Urothelium cell line (cell line): ENCODE results near the gene ACOD1.
A peak's percentile ranks its signal among the peaks of the same experiment; 100 is the strongest.
"Not testable (repeated sequence)": the region's sequence is repeated elsewhere in the genome, so short reads cannot be mapped to it uniquely, and the experiment has no call there.

Experiments used
- DNase-seq: peaks from one replicate; pipeline ENCODE4 v3.0.0; 2011; ENCODE audit warnings: low spot score, mixed read lengths
- FAIRE-seq: peaks from 2 replicates; lab custom pipeline; 2011; peaks lifted over from hg19 to GRCh38; lab: Jason Lieb, UNC

The ACOD1 gene

GRCh38 chr13:76948149-76948548 is at the start of gene ACOD1:
Gene ACOD1 (plus strand): TSS chr13:76948511. CDS start chr13:76948559, 48 bp downstream.
- DNase-seq (no peak), FAIRE-seq (no peak)

GRCh38 chr13:76899066-76899465 is 49.2 kb upstream of the ACOD1 start:
- not testable (repeated sequence) for DNase-seq, FAIRE-seq

- DNase-seq = peak; percentile 27
- no peak for FAIRE-seq
These were observed 44.7 kb upstream of the ACOD1 start for GRCh38 chr13:76903544-76904162.

GRCh38 chr13:76904507-76904906 is 43.8 kb upstream of the ACOD1 start:
- no peak for DNase-seq
- FAIRE-seq = no peak

- FAIRE-seq = no peak
These were observed 35.8 kb upstream of the ACOD1 start for GRCh38 chr13:76912476-76912875.

GRCh38 chr13:76913898-76914297 is 34.4 kb upstream of the ACOD1 start:
- FAIRE-seq (no peak), DNase-seq (no peak)

More at GRCh38 chr13:76912476-76912875, 35.8 kb upstream of the ACOD1 start:
- DNase-seq = no peak

GRCh38 chr13:76917095-76917494 is 31.2 kb upstream of the ACOD1 start:
- FAIRE-seq (no peak), DNase-seq (no peak)

GRCh38 chr13:76917755-76918481 is 30.4 kb upstream of the ACOD1 start:
- FAIRE-seq, DNase-seq: not testable (repeated sequence)

GRCh38 chr13:76921516-76921915 is 26.8 kb upstream of the ACOD1 start:
- no peak for DNase-seq

GRCh38 chr13:76925115-76925514 is 23.2 kb upstream of the ACOD1 start:
- DNase-seq (no peak), FAIRE-seq (no peak)

More at GRCh38 chr13:76921516-76921915, 26.8 kb upstream of the ACOD1 start:
- FAIRE-seq = no peak

- DNase-seq = no peak
- no peak for FAIRE-seq
These were observed 20.4 kb upstream of the ACOD1 start for GRCh38 chr13:76927955-76928354.

- FAIRE-seq = no peak
These were observed 19.9 kb upstream of the ACOD1 start for GRCh38 chr13:76928456-76928855.

GRCh38 chr13:76929320-76929719 is 19.0 kb upstream of the ACOD1 start:
- no peak for DNase-seq
- no peak for FAIRE-seq

More at GRCh38 chr13:76928456-76928855, 19.9 kb upstream of the ACOD1 start:
- DNase-seq = no peak

GRCh38 chr13:76929851-76930374 is 18.4 kb upstream of the ACOD1 start:
- no peak for DNase-seq
- no peak for FAIRE-seq

GRCh38 chr13:76932076-76932475 is 16.2 kb upstream of the ACOD1 start:
- no peak for DNase-seq
- FAIRE-seq = no peak

GRCh38 chr13:76934671-76935070 is 13.6 kb upstream of the ACOD1 start:
- FAIRE-seq = no peak
- no peak for DNase-seq

GRCh38 chr13:76936763-76937162 is 11.5 kb upstream of the ACOD1 start:
- no peak for FAIRE-seq
- DNase-seq = no peak

GRCh38 chr13:76937281-76937820 is 11.0 kb upstream of the ACOD1 start:
- peak; percentile 49 for DNase-seq
- FAIRE-seq = no peak

- FAIRE-seq = no peak
- no peak for DNase-seq
These were observed 9.1 kb upstream of the ACOD1 start for GRCh38 chr13:76939215-76939614.

- FAIRE-seq (no peak), DNase-seq (no peak)
These were observed 5.9 kb upstream of the ACOD1 start for GRCh38 chr13:76942363-76942762.

GRCh38 chr13:76943646-76944045 is 4.7 kb upstream of the ACOD1 start:
- no peak for DNase-seq
- FAIRE-seq = no peak

GRCh38 chr13:76944456-76944855 is 3.9 kb upstream of the ACOD1 start:
- FAIRE-seq = no peak
- DNase-seq = no peak
